MM.1S (cell line): ENCODE data around the gene ZCWPW1.

Experiments
- EZH2 ChIP-seq: fragments of 300-600 bp; sonication (generic); optimal IDR thresholded peaks from 2 replicates; pipeline ENCODE3; 2017; ENCODE audit warnings: low read depth, mild to moderate bottlenecking, antibody characterized with exemption, low read length, mixed read lengths
- EZH2phosphoT487 ChIP-seq: fragments of 300-600 bp; sonication (generic); IDR thresholded peaks from 2 replicates; pipeline ENCODE4 v1.6.1; 2018; ENCODE audit warnings: antibody characterized with exemption, low read length
- TF ChIP-seq, protein P1 (sequence below): fragments of 300-600 bp; sonication (generic); IDR thresholded peaks from 2 replicates; pipeline ENCODE4 v1.5.1; 2016; ENCODE audit warnings: antibody characterized with exemption, low read length, mixed read lengths

DNA sequence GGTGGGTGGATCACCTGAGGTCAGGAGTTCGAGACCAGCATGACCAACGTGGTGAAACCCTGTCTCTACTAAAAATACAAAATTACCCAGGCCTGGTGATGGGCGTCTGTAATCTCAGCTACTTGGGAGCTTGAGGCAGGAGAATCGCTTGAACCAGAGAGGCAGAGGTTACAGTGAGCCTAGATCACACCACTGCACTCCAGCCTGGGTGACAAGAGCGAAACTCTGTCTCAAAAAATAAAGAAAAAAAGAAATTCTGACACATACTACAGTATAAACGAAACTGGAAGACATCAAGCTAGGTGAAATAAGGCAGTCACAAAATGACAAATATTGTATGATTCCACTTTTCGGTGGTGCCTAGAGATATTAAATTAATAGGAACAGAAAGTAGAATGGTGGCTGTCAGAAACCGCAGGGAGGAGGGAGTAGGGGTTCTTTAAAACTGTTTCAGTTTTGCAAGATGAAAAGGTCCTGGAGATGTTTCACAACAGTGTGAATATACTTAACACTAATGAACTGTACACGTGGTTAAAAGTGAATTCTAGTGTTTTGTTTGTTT lies 32.0 kb downstream of the ZCWPW1 start:
- TF ChIP-seq, protein P1, sequence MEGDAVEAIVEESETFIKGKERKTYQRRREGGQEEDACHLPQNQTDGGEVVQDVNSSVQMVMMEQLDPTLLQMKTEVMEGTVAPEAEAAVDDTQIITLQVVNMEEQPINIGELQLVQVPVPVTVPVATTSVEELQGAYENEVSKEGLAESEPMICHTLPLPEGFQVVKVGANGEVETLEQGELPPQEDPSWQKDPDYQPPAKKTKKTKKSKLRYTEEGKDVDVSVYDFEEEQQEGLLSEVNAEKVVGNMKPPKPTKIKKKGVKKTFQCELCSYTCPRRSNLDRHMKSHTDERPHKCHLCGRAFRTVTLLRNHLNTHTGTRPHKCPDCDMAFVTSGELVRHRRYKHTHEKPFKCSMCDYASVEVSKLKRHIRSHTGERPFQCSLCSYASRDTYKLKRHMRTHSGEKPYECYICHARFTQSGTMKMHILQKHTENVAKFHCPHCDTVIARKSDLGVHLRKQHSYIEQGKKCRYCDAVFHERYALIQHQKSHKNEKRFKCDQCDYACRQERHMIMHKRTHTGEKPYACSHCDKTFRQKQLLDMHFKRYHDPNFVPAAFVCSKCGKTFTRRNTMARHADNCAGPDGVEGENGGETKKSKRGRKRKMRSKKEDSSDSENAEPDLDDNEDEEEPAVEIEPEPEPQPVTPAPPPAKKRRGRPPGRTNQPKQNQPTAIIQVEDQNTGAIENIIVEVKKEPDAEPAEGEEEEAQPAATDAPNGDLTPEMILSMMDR, result no peak
- TF ChIP-seq EZH2 (no peak), EZH2phosphoT487 (no peak)
